GM21786 (cell line): Measurements from ENCODE around the gene FAM9A.
"Not testable (repeated sequence)": the region's sequence is repeated elsewhere in the genome, so short reads cannot be mapped to it uniquely, and the experiment has no call there.

Experiments used
- ATAC-seq: cut with Tn5 transposase; IDR thresholded peaks from one replicate; pipeline ENCODE4 v1.9.1; 2021; ENCODE audit not compliant: unreplicated experiment

FAM9A gene

GRCh38 chrX:8805046-8805445 is 3.9 kb upstream of the FAM9A start:
- ATAC-seq, result no peak

- ATAC-seq, result no peak
These were observed 2.1 kb upstream of the FAM9A start for GRCh38 chrX:8803326-8803725.

- not testable (repeated sequence) for ATAC-seq
These were observed 832 bp downstream of the FAM9A start for GRCh38 chrX:8800351-8800750.

- not testable (repeated sequence) for ATAC-seq
These were observed 1.9 kb downstream of the FAM9A start for GRCh38 chrX:8799281-8799680.

- not testable (repeated sequence) for ATAC-seq
These were observed 2.5 kb downstream of the FAM9A start for GRCh38 chrX:8798702-8799101.

- not testable (repeated sequence) for ATAC-seq
These were observed 14.1 kb downstream of the FAM9A start for GRCh38 chrX:8787119-8787518.

- no peak for ATAC-seq
These were observed 17.0 kb downstream of the FAM9A start for GRCh38 chrX:8784162-8784561.

GRCh38 chrX:8783714-8784098 is 17.5 kb downstream of the FAM9A start:
- no peak for ATAC-seq

- ATAC-seq, result peak; percentile 77
These were observed 18.0 kb downstream of the FAM9A start for GRCh38 chrX:8783097-8783713.

- no peak for ATAC-seq
These were observed 18.6 kb downstream of the FAM9A start for GRCh38 chrX:8782595-8782994.

- ATAC-seq, result not testable (repeated sequence)
These were observed 19.3 kb downstream of the FAM9A start for GRCh38 chrX:8781921-8782320.

GRCh38 chrX:8773117-8773516 is 28.1 kb downstream of the FAM9A start:
- ATAC-seq, result no peak

- ATAC-seq, result no peak
These were observed 41.2 kb downstream of the FAM9A start for GRCh38 chrX:8760021-8760420.

GRCh38 chrX:8758706-8759105 is 42.5 kb downstream of the FAM9A start:
- not testable (repeated sequence) for ATAC-seq

- ATAC-seq, result not testable (repeated sequence)
These were observed 43.4 kb downstream of the FAM9A start for GRCh38 chrX:8757609-8758389.

- no peak for ATAC-seq
These were observed 45.4 kb downstream of the FAM9A start for GRCh38 chrX:8755813-8756212.

GRCh38 chrX:8755116-8755515 is 46.1 kb downstream of the FAM9A start:
- ATAC-seq, result no peak

- ATAC-seq, result no peak
These were observed 51.5 kb downstream of the FAM9A start for GRCh38 chrX:8749697-8750096.

- peak; percentile 72 for ATAC-seq
These were observed 52.3 kb downstream of the FAM9A start for GRCh38 chrX:8748855-8749254.

GRCh38 chrX:8743126-8743732 is 58.0 kb downstream of the FAM9A start:
- peak; percentile 60 for ATAC-seq

- ATAC-seq, result no peak
These were observed 59.2 kb downstream of the FAM9A start for GRCh38 chrX:8741981-8742380.
